ENCODE results near the gene ERN1. TPM values are rescaled to one million over a fixed set of nuclear protein-coding genes. Genes with fewer than 3 reads are reported as not detected.

ERN1 gene
- total and polyA plus RNA-seq, 5 donors = 3.3 to 11.4 (median 9.2) TPM

DNA sequence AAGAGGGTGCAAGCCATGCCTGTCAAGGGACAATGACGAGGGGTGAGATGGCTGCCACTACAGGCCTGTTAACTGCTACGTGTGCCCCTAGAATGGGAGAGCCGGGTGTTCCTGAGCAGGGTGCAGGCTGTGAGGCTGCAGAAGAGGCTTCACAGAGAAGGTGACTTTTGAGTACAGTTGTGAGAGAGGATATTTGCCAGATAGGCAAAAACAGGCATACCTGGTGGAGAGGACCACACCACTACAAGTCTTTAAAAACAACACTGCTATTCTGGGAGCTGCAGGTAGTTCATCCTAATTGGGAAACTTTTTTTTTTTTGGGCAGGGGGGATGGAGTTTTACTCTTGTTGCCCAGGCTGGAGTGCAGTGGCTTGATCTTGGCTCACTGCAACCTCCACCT is 58.8 kb downstream of the ERN1 start:
- ATAC-seq (no peak), DNase-seq (no peak)
- no peak overlapping the region for H3K4me3 ChIP-seq (ENCODE audit: low read length)
- intact Hi-C loops (cut with DNase I) = no loop called here
- no peaks in the 10 kb centered on the region for H3K27me3 ChIP-seq (ENCODE audit: control insufficient read depth, insufficient read depth)
- peaks cover 1% of the 10 kb centered on the region for H3K4me1 ChIP-seq (ENCODE audit: control insufficient read depth, insufficient read depth, low read length)
- H3K9me3 ChIP-seq (ENCODE audit: control insufficient read depth, low read length) = peaks cover 4% of the 10 kb centered on the region
- H3K27ac ChIP-seq (ENCODE audit: low read length) = no peak overlapping the region
- 97% methylated on average over 3 of the region's 3 CpGs for WGBS

GRCh38 chr17:64070213-64070612 is 59.7 kb downstream of the ERN1 start:
- H3K27me3 ChIP-seq (ENCODE audit: control insufficient read depth, insufficient read depth) = no peaks in the 10 kb centered on the region
- intact Hi-C loops (cut with DNase I) = no loop called here
- ATAC-seq = no peak
- WGBS = 98% methylated on average over 3 of the region's 3 CpGs
- H3K4me1 ChIP-seq (ENCODE audit: control insufficient read depth, insufficient read depth, low read length) = no peaks in the 10 kb centered on the region
- DNase-seq = no peak
- H3K4me3 ChIP-seq (ENCODE audit: low read length) = no peak overlapping the region
- H3K9me3 ChIP-seq (ENCODE audit: control insufficient read depth, low read length) = peaks cover 4% of the 10 kb centered on the region
- no peak overlapping the region for H3K27ac ChIP-seq (ENCODE audit: low read length)

DNA sequence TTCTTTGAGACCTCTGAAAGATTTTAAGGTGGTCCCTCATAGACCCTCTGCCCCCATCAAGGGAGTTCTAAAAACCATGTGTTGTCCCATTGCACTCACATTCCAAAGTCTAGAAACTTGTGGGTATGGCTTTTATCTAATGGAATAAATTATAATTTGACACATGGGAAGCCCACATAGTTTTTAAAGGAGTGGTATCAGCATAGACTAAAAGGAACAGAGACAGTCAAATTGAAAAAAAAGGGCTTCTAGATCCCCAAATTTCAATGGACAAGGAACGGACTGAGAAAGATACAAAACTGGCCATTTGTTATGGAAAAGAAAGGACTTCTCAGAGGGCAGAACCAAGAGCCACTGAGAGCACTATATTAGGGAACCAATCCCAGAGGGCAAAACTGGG is 60.8 kb downstream of the ERN1 start:
- Histone ChIP-seq H3K4me1 (ENCODE audit: control insufficient read depth, insufficient read depth, low read length) (no peaks in the 10 kb centered on the region), H3K27me3 (ENCODE audit: control insufficient read depth, insufficient read depth) (no peaks in the 10 kb centered on the region), H3K27ac (ENCODE audit: low read length) (no peak overlapping the region), H3K9me3 (ENCODE audit: control insufficient read depth, low read length) (peaks cover 4% of the 10 kb centered on the region), H3K4me3 (ENCODE audit: low read length) (no peak overlapping the region)
- DNase-seq (no peak), ATAC-seq (no peak)
- intact Hi-C loops (cut with DNase I) = loop anchor here in 3 of 4 donors (10.0 kb wide), 2 partner anchors 66 to 216 kb away; partner anchors contain the start of gene ERN1 (in 3 of the 3)
- WGBS = 100% methylated on average over 1 of the region's 1 CpG

DNA sequence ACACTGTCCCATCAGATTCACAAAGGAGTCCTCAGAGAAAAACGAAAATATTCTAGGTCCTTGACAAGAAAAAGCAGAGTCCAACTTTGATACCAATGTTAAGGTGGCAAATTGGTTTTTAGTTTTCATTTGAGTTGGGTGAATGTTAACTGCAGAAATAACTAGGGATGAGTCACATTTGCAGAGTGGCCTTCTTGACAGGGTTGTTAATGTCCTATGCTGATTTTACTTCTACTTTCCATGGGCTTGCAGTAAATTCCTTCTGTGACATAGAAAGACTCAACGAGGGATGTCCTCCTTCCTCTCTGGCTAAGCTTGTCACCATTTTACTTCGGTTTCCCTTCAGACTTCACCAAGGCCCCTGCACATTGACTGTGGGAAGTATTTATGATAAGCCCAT is 62.3 kb downstream of the ERN1 start:
- Histone ChIP-seq H3K27me3 (ENCODE audit: control insufficient read depth, insufficient read depth) (no peaks in the 10 kb centered on the region), H3K27ac (ENCODE audit: low read length) (no peak overlapping the region), H3K4me1 (ENCODE audit: control insufficient read depth, insufficient read depth, low read length) (no peaks in the 10 kb centered on the region), H3K9me3 (ENCODE audit: control insufficient read depth, low read length) (peaks cover 4% of the 10 kb centered on the region), H3K4me3 (ENCODE audit: low read length) (no peak overlapping the region)
- intact Hi-C loops (cut with DNase I) = loop anchor here in 3 of 4 donors (10.0 kb wide), 2 partner anchors 67 to 217 kb away; partner anchors contain the start of gene ERN1 (in 3 of the 3)
- ATAC-seq = no peak
- no peak for DNase-seq
- WGBS = 87% methylated on average over 3 of the region's 3 CpGs

DNA sequence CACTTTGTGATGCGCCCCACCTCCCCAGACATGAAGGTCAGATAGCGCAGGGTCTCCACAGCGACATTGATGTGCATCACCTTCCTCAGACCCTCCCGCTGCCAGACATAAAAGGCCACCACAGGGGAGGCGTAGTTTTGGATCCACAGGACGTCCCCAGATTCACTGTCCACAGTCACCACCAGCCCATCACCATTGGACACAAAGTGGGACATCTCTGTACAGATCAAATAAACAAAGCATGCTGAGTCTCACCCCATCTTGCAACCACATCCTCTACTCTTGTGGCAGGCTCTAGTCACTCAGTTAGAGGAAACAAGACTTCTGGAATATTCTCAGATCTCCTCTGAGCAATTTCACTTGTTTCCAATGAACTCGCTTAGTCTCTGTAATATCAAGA is 63.2 kb downstream of the ERN1 start:
- Histone ChIP-seq H3K9me3 (ENCODE audit: control insufficient read depth, low read length) (peaks cover 4% of the 10 kb centered on the region), H3K27me3 (ENCODE audit: control insufficient read depth, insufficient read depth) (no peaks in the 10 kb centered on the region), H3K27ac (ENCODE audit: low read length) (no peak overlapping the region), H3K4me1 (ENCODE audit: control insufficient read depth, insufficient read depth, low read length) (no peaks in the 10 kb centered on the region), H3K4me3 (ENCODE audit: low read length) (no peak overlapping the region)
- ATAC-seq = no peak
- no peak for DNase-seq
- intact Hi-C loops (cut with DNase I) = loop anchor here in 3 of 4 donors (10.0 kb wide), 2 partner anchors 68 to 218 kb away; partner anchors contain the start of gene ERN1 (in 3 of the 3)
- 96% methylated on average over 7 of the region's 7 CpGs for WGBS

- Histone ChIP-seq H3K9me3 (ENCODE audit: control insufficient read depth, low read length) (peaks cover 4% of the 10 kb centered on the region), H3K27me3 (ENCODE audit: control insufficient read depth, insufficient read depth) (no peaks in the 10 kb centered on the region), H3K27ac (ENCODE audit: low read length) (no peak overlapping the region), H3K4me1 (ENCODE audit: control insufficient read depth, insufficient read depth, low read length) (no peaks in the 10 kb centered on the region), H3K4me3 (ENCODE audit: low read length) (no peak overlapping the region)
- ATAC-seq = no peak
- no peak for DNase-seq
- intact Hi-C loops (cut with DNase I) = loop anchor here in 3 of 4 donors (10.0 kb wide), 2 partner anchors 70 to 220 kb away; partner anchors contain the start of gene ERN1 (in 3 of the 3)
- whole genome bisulfite sequencing = 93% methylated on average over 8 of the region's 8 CpGs
Observed at GRCh38 chr17:64065161-64065560, 64.8 kb downstream of the ERN1 start.

GRCh38 chr17:64064331-64064730 is 65.6 kb downstream of the ERN1 start:
- intact Hi-C loops (cut with DNase I) = loop anchor here in 3 of 4 donors (10.0 kb wide), 2 partner anchors 70 to 220 kb away; partner anchors contain the start of gene ERN1 (in 3 of the 3)
- no peak overlapping the region for H3K27ac ChIP-seq (ENCODE audit: low read length)
- peaks cover 3% of the 10 kb centered on the region for H3K9me3 ChIP-seq (ENCODE audit: control insufficient read depth, low read length)
- H3K4me3 ChIP-seq (ENCODE audit: low read length) = no peak overlapping the region
- DNase-seq = no peak
- no peaks in the 10 kb centered on the region for H3K4me1 ChIP-seq (ENCODE audit: control insufficient read depth, insufficient read depth, low read length)
- WGBS = 88% methylated on average over 9 of the region's 9 CpGs
- no peak for ATAC-seq
- H3K27me3 ChIP-seq (ENCODE audit: control insufficient read depth, insufficient read depth) = no peaks in the 10 kb centered on the region

- ATAC-seq = peak; percentile 77 to 90
- Histone ChIP-seq H3K27ac (ENCODE audit: low read length) (no peak overlapping the region), H3K27me3 (ENCODE audit: control insufficient read depth, insufficient read depth) (no peaks in the 10 kb centered on the region), H3K9me3 (ENCODE audit: control insufficient read depth, low read length) (peaks cover 3% of the 10 kb centered on the region), H3K4me3 (ENCODE audit: low read length) (no peak overlapping the region), H3K4me1 (ENCODE audit: control insufficient read depth, insufficient read depth, low read length) (no peaks in the 10 kb centered on the region)
- intact Hi-C loops (cut with DNase I) = loop anchor here in 3 of 4 donors (10.0 kb wide), 2 partner anchors 71 to 221 kb away; partner anchors contain the start of gene ERN1 (in 3 of the 3)
- peak; percentile 64 to 86 (median 85) for DNase-seq
- WGBS = 54% methylated on average over 16 of the region's 16 CpGs
Observed at GRCh38 chr17:64063766-64064224, 66.1 kb downstream of the ERN1 start.

- ATAC-seq (peak in 1 of 2 donors; percentile 15), DNase-seq (no peak)
- Histone ChIP-seq H3K27ac (ENCODE audit: low read length) (no peak overlapping the region), H3K4me1 (ENCODE audit: control insufficient read depth, insufficient read depth, low read length) (no peaks in the 10 kb centered on the region), H3K9me3 (ENCODE audit: control insufficient read depth, low read length) (no peaks in the 10 kb centered on the region), H3K4me3 (ENCODE audit: low read length) (no peak overlapping the region), H3K27me3 (ENCODE audit: control insufficient read depth, insufficient read depth) (no peaks in the 10 kb centered on the region)
- 67% methylated on average over 5 of the region's 5 CpGs for WGBS
- intact Hi-C loops (cut with DNase I) = loop anchor here in 3 of 4 donors (10.0 kb wide), 2 partner anchors 72 to 222 kb away; partner anchors contain the start of gene ERN1 (in 3 of the 3)
Observed at GRCh38 chr17:64063088-64063487, 66.9 kb downstream of the ERN1 start.

GRCh38 chr17:64061178-64061898 is 68.6 kb downstream of the ERN1 start:
- Histone ChIP-seq H3K9me3 (ENCODE audit: control insufficient read depth, low read length) (no peaks in the 10 kb centered on the region), H3K27ac (ENCODE audit: low read length) (no peak overlapping the region), H3K27me3 (ENCODE audit: control insufficient read depth, insufficient read depth) (no peaks in the 10 kb centered on the region), H3K4me1 (ENCODE audit: control insufficient read depth, insufficient read depth, low read length) (no peaks in the 10 kb centered on the region), H3K4me3 (ENCODE audit: low read length) (no peak overlapping the region)
- intact Hi-C loops (cut with DNase I) = loop anchor here in 3 of 4 donors (10.0 kb wide), 2 partner anchors 73 to 223 kb away; partner anchors contain the start of gene ERN1 (in 3 of the 3)
- no peak for ATAC-seq
- DNase-seq = no peak
- 88% methylated on average over 5 of the region's 5 CpGs for WGBS

- DNase-seq = no peak
- Histone ChIP-seq H3K9me3 (ENCODE audit: control insufficient read depth, low read length) (no peaks in the 10 kb centered on the region), H3K27ac (ENCODE audit: low read length) (no peak overlapping the region), H3K27me3 (ENCODE audit: control insufficient read depth, insufficient read depth) (no peaks in the 10 kb centered on the region), H3K4me3 (ENCODE audit: low read length) (no peak overlapping the region), H3K4me1 (ENCODE audit: control insufficient read depth, insufficient read depth, low read length) (no peaks in the 10 kb centered on the region)
- intact Hi-C loops (cut with DNase I) = loop anchor here in 3 of 4 donors (10.0 kb wide), 2 partner anchors 74 to 224 kb away; partner anchors contain the start of gene ERN1 (in 3 of the 3)
- 80% methylated on average over 5 of the region's 5 CpGs for WGBS
- no peak for ATAC-seq
Observed at GRCh38 chr17:64060331-64060730, 69.6 kb downstream of the ERN1 start.
